NCI-H1930 (cell line): ENCODE results near the gene MTA2.

Source experiments
- DNase-seq, 2 experiments: peaks; one replicate each; lab custom pipeline; 2025; lab: John Stamatoyannopoulos, UW

Gene MTA2

DNA sequence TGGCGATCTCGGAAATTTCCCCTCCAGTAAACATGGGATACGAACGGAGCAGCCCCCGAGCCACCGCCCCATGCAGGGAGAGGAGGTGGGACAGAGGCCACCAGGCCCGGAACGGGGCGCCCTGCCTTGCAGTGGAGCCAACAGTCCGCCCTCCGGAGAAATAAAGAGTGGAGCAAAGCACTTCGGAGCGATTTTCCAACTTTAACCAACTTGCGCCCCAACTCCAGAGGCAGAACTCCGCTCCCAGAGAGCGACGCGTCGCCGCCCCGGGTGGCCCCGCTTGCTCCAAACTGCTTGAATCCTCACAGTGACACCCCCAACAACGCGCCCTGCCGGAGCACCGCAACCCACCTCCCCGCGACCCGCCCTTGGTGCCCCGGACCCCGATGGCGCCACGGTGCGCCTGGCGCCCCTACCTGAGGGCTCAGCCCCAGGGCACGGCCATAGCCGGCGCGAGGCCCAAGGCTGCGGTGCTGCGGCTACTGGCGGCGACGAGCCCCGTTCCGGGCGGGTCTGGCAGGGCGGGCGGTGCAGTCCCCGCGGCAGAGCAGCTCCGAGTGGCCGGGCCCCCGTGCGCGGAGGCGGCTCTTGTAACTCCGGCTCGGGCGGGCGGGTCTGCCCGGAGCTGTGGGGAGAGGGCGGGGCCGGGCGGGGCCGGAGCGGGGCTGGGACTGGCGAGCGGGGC, 55.3 kb downstream of the MTA2 start, which contains the start of gene AHNAK:
TSS of gene AHNAK (minus strand) at position 563 of the 685 bp plus-strand sequence. CDS start 10,708 bp downstream, outside the sequence.
- no peak for DNase-seq

DNA sequence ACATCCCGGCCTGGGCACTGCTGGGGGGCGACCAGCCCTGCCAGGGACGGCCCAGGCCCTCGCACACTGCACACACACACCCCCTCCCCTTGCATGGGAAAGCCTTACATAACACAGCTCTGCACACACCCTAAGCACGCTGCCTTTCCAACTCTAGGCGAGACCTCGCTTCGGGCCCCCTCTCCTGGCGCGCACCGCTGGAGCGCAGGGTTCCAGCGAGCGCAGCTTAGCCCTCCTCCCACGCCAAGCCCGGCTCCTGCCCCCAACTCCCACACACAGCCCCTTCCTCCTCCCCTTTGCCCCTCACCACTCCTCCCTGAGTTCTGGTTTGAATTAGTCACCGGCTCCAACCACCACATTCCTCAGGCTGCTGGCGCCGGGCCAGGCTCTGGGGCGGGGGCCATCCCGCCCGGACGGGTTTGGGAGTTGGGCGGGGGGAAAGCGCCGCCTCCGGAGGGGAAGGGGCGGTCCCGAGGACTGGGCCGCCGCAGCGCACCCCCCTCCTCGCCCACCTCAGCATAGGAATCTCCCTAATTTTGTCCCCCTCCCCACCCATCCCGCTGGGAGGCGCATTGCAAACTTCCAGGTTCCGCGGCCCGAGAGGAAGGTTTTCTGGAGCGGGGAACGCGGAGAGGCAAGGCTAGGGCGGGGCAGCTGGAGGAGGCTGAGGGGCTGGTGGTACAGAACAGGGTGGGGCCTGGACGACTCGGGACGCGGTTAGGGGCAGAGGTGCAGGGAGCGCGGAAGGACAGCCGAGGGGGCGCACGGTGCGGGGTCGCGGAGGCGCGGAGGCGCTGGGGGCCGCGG, 56.0 kb downstream of the MTA2 start:
- no peak for DNase-seq

DNA sequence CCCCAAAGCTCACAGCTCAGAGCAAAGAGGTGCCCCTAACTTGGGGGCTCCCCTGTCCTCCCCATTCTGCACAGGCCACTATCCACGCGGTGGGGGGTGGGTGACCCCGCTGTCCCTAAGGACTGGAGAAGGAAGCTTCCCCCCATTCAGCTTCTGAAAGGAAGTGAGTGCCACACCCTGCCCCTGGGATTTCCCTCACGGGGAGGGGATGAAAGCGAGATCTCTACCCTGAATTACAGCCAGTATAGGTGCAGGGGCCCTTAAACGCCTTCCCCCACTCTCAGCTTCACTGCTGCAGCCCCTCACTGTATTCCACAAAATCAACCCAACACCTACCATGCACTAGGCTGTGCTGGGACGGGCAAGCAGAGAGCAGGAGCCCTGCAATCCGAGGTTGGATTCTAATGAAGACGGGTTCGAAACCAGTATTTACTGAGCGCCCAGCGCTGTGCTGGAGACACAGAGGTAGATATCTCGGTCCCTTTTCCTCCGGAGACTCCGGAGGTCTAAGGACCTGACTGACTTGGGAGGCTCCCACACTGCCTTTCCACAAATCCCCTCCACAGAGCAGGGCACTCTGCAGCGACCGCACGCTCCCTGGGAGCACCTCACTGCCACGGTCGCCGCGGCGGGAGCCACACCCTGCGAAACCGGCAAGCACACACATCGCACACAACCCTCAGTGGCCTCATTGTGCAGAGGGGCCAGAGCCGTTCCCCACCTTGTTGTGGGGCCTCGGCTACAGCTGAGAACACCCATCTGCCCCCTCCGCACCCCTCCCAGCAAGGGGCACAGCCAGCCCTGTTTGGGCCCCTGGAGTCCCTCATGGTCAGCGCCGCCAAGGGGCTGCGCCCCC, 56.9 kb downstream of the MTA2 start:
- DNase-seq, result no peak

DNA sequence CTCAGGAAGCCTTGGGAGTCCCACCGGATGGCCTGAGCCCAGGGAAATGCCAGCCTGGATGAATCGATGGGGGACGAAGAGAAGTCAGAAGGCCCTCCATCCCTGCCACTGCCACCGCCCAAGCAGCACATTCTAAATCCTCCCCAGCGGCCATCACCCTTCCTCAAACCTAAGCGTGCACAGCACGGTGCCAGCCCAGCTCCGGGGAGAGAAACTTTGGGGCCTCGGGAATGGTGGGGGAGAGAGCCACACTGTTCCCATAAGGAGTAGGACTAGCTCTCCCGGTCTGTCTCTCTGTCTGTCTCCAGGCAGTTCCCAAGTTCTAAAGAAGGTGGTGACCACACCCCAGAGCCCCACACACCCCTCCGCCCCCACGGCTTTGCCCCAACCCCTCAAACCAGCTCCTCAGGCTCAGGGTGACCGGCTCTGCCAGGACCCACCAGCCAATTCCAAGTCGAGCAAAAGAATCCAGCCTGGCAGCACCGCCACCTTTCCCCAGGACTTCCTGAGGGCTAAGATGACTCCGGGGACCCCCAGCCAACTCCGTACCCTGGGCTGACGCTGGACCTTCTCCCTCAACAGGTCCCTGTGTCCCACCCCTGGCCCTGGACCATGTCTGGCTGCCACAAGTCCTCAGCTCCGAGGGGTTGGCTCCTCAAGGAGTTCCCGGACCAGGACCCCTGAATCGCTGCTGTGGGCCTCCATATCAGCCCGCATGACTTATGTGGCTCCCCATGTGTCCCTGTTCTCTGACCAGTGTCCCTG, 57.8 kb downstream of the MTA2 start:
- no peak for DNase-seq
